Right lobe of liver (tissue), 6 donors: ENCODE results near the gene OXT. TPM values are rescaled to one million over a fixed set of nuclear protein-coding genes. Genes with fewer than 3 reads are reported as not detected.

Experiments used
- ATAC-seq, 4 donors: fragments of 200-7000 bp; cut with Tn5 transposase; one replicate each; pipeline ENCODE4 v1.9.1; 2020; ENCODE audit warnings: mild to moderate bottlenecking in 4 of 4, moderate library complexity in 4 of 4
- DNase-seq, 3 donors: peaks; one replicate each; pipeline ENCODE4 v3.0.0-alpha.2; 2020
- H3K27ac ChIP-seq, 3 donors: fragments of 200-600 bp; one replicate each; pipeline ENCODE4 v1.8.0; 2022
- H3K27me3 ChIP-seq, 2 donors: fragments of 200-600 bp; one replicate each; pipeline ENCODE4 v1.8.0; 2022
- H3K36me3 ChIP-seq, 4 donors: fragments of 200-600 bp; sonication (generic) in 1 of 4; one replicate each; pipeline versions ENCODE4 v1.5.1 to v1.8.0; 2017 to 2022; ENCODE audit warnings: control low read depth in 1 of 4
- H3K4me1 ChIP-seq, 4 donors: fragments of 200-600 bp; sonication (generic) in 1 of 4; one replicate each; pipeline versions ENCODE4 v1.5.1 to v1.8.0; 2017 to 2022; ENCODE audit warnings: control low read depth in 1 of 4
- H3K4me3 ChIP-seq, 3 donors: fragments of 200-600 bp; one replicate each; pipeline ENCODE4 v1.8.0; 2022
- H3K9me3 ChIP-seq, 4 donors: fragments of 200-600 bp; sonication (generic) in 1 of 4; one replicate each; pipeline versions ENCODE4 v1.5.1 to v1.8.0; 2017 to 2022; ENCODE audit warnings: control low read depth in 1 of 4
- POLR2A ChIP-seq: fragments of 450-650 bp; IDR thresholded peaks from one replicate; pipeline ENCODE4 v1.6.1; 2017; ENCODE audit warnings: antibody characterized with exemption, mild to moderate bottlenecking
- WGBS: methylation state at CpG from one replicate; pipeline ENCODE4 v1.1.6; 2018; ENCODE audit warnings: low coverage, low lambda C conversion rate; ENCODE audit not compliant: insufficient coverage; ENCODE audit errors: missing lambda C conversion rate; 5-methylcytosine and 5-hydroxymethylcytosine counted together
- intact Hi-C, 2 donors: fragments of 100-400 bp; cut with DNase I; formaldehyde crosslinking; loops; one replicate each; pipeline versions ENCODE4 v1.11.2 to v1.14.1; 2022
- total RNA-seq, 6 experiments: library from RNA; depleted of rRNA in 2 of 6; stranded (reverse); fragments of >200 nt in 2 of 6; fragmentation: NEBNext Ultra II Directional in 3 of 6; extraction: Animal tissue kit (Norgen Biotek cat#: 25700) in 3 of 6; gene quantifications; one replicate each; pipeline versions ENCODE4 v1.1.0 to v1.2.4, GENCODE V29; 2016 to 2023
- TF ChIP-seq, protein P1 (sequence below), 4 donors: fragments of 200-600 bp in 3 of 4; fragments of 450-650 bp in 1 of 4; IDR thresholded peaks; one replicate each; pipeline versions ENCODE4 v1.5.1 to v1.8.0; 2016 to 2022; ENCODE audit warnings: antibody characterized with exemption in 4 of 4, mild to moderate bottlenecking in 2 of 4
- donor health status: DM: no; HTN: yes; CAD: no.
- donor health status: DM: no; HTN: no; CAD: no.
- donor health status: DM: no; HTN: no; CAD: no.
- donor health status: DM: no; HTN: yes; CAD: no.
- donor health status: DM: no; HTN: yes; CAD: no.

The OXT gene
- total RNA-seq, 6 experiments from 2014 or later = 1.8 to 41.2 (median 7.0) TPM

DNA sequence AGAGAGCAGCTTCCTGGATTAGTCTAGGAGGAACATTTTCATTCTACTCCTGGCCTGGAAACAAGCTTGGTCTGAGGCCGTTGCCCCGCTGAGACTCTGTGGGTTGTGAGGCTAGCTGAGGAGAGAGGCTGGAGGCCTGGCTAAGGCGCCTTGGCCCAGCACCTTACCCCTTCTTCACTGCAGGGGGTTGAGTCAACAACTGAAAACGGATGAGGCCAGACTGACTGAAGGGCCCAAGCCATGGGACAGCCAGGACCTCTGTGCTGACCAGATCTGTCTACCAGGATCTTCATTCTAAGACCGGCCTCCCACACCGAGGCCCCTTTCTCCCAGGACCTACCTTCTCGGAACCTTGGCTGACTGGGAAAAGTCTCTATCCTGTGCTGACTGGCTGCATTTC, 16.6 kb downstream of the OXT start:
- H3K27me3 ChIP-seq = no peaks in the 10 kb centered on the region
- no peak for DNase-seq
- no peaks in the 10 kb centered on the region for H3K9me3 ChIP-seq
- H3K4me1 ChIP-seq = peaks cover 0 to 4% (median 0%) of the 10 kb centered on the region in 4 donors
- WGBS = no CpG with 5 or more reads among the region's 7 CpGs
- TF ChIP-seq, protein P1, sequence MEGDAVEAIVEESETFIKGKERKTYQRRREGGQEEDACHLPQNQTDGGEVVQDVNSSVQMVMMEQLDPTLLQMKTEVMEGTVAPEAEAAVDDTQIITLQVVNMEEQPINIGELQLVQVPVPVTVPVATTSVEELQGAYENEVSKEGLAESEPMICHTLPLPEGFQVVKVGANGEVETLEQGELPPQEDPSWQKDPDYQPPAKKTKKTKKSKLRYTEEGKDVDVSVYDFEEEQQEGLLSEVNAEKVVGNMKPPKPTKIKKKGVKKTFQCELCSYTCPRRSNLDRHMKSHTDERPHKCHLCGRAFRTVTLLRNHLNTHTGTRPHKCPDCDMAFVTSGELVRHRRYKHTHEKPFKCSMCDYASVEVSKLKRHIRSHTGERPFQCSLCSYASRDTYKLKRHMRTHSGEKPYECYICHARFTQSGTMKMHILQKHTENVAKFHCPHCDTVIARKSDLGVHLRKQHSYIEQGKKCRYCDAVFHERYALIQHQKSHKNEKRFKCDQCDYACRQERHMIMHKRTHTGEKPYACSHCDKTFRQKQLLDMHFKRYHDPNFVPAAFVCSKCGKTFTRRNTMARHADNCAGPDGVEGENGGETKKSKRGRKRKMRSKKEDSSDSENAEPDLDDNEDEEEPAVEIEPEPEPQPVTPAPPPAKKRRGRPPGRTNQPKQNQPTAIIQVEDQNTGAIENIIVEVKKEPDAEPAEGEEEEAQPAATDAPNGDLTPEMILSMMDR (IDR thresholded peaks at IDR 0.05) = no peak
- TF ChIP-seq POLR2A = no peak
- no peak for ATAC-seq
- H3K27ac ChIP-seq = no peak overlapping the region
- intact Hi-C loops = no loop called here
- no peak overlapping the region for H3K4me3 ChIP-seq
- no peaks in the 10 kb centered on the region for H3K36me3 ChIP-seq

DNA sequence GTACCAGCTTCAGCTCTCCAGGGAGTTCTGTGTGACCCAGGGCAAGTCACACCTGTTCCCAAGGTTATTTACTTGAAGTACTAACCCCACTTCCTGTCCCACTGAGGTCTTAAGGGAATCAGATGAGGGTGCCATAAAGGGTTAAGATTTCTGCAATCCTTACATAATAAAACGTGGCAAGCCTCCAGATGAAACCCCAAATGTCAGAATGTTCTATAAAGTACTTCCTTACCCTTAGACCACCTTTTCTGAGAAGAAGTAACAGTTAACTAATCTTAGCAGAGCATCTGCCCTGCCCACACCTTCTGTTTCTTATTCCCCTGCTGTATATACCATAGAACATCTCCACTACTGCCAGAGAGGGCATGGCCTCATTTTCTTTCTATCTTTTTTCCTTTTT, 19.1 kb downstream of the OXT start:
- no peaks in the 10 kb centered on the region for H3K27me3 ChIP-seq
- ATAC-seq = no peak
- TF ChIP-seq POLR2A = no peak
- TF ChIP-seq, protein P1 (IDR thresholded peaks at IDR 0.05) = no peak
- no peaks in the 10 kb centered on the region for H3K36me3 ChIP-seq
- 0% methylated on average over 1 of the region's 1 CpG for WGBS
- no peak overlapping the region for H3K27ac ChIP-seq
- H3K9me3 ChIP-seq = no peaks in the 10 kb centered on the region
- H3K4me3 ChIP-seq = no peak overlapping the region
- intact Hi-C loops = no loop called here
- DNase-seq = no peak
- H3K4me1 ChIP-seq = no peaks in the 10 kb centered on the region

DNA sequence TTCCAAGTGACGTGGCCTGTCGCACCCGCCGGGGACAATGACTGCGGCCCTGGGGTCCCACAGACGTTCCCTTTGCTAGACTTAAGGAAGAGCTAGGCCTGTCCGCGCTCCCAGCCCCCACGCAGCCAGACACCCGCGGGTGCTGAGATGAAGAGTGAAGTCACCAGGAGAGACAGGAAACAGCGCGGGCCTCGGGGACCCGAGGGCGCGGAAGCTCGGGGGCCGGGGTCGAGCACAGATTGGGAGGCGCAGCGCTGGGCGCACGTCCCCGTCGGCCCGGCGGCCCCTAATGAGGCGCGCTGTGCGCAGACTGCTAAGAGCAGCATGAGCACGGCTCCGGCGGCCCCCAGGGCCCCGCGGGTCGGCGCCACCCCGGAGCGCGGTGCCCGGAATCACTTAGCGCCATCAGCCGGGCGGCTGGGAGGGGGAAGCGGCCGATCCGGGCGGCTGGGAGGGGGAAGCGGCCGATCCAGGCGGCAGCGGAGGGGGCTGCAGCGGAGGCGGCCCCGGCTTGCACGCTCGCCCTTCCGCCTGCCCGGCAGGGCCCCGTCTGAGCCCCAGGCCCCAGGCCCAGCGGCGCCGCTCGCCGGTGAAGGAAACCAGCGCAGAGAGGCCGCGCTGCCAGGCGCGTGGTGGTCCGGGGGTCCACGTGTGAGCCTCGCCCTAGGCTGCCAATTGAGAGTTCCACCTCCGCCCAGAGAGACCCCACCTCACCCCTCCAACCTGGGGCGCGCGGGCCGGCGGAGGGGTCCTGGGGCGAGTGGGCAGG, 21.4 kb downstream of the OXT start:
- no peaks in the 10 kb centered on the region for H3K36me3 ChIP-seq
- TF ChIP-seq, protein P1 (IDR thresholded peaks at IDR 0.05) = no peak
- TF ChIP-seq POLR2A = no peak
- DNase-seq (no peak), ATAC-seq (peak in 3 of 4 donors; percentile 39 to 50 (median 47))
- intact Hi-C loops = no loop called here
- no peak overlapping the region for H3K27ac ChIP-seq
- peak overlapping the region in 2 of 3 donors; percentile 14 to 23 for H3K4me3 ChIP-seq
- H3K9me3 ChIP-seq = no peaks in the 10 kb centered on the region
- WGBS = 31% methylated on average over 13 of the region's 81 CpGs
- no peaks in the 10 kb centered on the region for H3K27me3 ChIP-seq
- no peaks in the 10 kb centered on the region for H3K4me1 ChIP-seq

DNA sequence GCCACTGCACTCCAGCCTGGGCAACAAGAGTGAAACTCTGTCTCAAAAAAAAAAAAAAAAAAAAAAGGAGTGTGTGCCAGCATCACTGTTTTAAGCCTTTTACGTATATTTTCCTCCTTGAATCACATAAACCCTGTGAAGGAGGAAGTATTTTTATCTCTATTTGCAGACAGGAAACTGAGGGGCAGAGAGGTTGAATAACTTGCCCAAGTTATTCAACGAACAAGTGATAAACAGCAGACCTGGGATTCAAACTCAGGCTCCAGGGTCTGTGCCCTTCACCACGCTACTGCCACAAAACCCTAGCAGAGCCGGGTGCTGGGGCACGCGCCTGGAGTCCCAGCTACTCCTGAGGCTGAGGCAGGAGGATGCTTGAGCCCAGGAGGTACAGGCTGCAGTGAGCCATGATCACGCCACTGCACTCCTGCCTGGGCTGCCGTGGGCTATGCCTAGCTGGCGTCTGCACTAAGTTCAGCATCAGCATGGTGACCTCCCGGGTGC, 22.5 kb downstream of the OXT start:
- ATAC-seq = peak; percentile 25 to 56 (median 50)
- Histone ChIP-seq H3K4me1 (no peaks in the 10 kb centered on the region), H3K36me3 (no peaks in the 10 kb centered on the region), H3K27me3 (no peaks in the 10 kb centered on the region), H3K9me3 (no peaks in the 10 kb centered on the region), H3K4me3 (no peak overlapping the region), H3K27ac (no peak overlapping the region)
- no peak for TF ChIP-seq POLR2A
- TF ChIP-seq, protein P1 (IDR thresholded peaks at IDR 0.05) = no peak
- DNase-seq = no peak
- WGBS = 38% methylated on average over 5 of the region's 10 CpGs
- intact Hi-C loops = no loop called here
